Measurements from ENCODE around the gene NOP10.
A peak's percentile ranks its signal among the peaks of the same experiment; 100 is the strongest.
"Not testable (repeated sequence)": the region's sequence is repeated elsewhere in the genome, so short reads cannot be mapped to it uniquely, and the experiment has no call there.

NOP10 gene

GRCh38 chr15:34347951-34348638 lies 5.2 kb upstream of the NOP10 start:
- Histone ChIP-seq H3K4me1 (ENCODE audit: control insufficient read depth in 1 of 2, insufficient read depth in 2 of 2, low read length in 2 of 2) (no peaks in the 10 kb centered on the region), H3K9me3 (ENCODE audit: insufficient read depth, low read depth, low read length) (no peaks in the 10 kb centered on the region), H4K8ac (ENCODE audit: low read depth, low read length) (no peak overlapping the region), H3K4ac (ENCODE audit: low read depth, low read length) (no peak overlapping the region), H2BK12ac (ENCODE audit: low read length) (no peak overlapping the region), H4K91ac (ENCODE audit: low read depth, low read length) (no peak overlapping the region), H2BK120ac (ENCODE audit: insufficient read depth, low read length, poor library complexity) (no peak overlapping the region), H3K36me3 (ENCODE audit: control insufficient read depth in 1 of 2, insufficient read depth in 2 of 2, low read length in 2 of 2) (no peaks in the 10 kb centered on the region), H3K79me1 (ENCODE audit: low read length) (no peaks in the 10 kb centered on the region), H3K9ac (ENCODE audit: low read length) (no peak overlapping the region), H3K18ac (ENCODE audit: low read length) (no peak overlapping the region), H3K23ac (ENCODE audit: low read length) (no peak overlapping the region), H4K12ac (ENCODE audit: low read depth, low read length) (no peak overlapping the region), H3K27ac (ENCODE audit: low read depth, low read length) (no peak overlapping the region), H2AFZ (ENCODE audit: insufficient read depth, low read length, poor library complexity) (no peak overlapping the region), H2AK5ac (ENCODE audit: low read length) (no peak overlapping the region), H3K27me3 (ENCODE audit: insufficient read depth, low read length) (no peaks in the 10 kb centered on the region), H3K14ac (ENCODE audit: low read length) (no peak overlapping the region), H3K79me2 (ENCODE audit: control insufficient read depth, insufficient read depth, low read length, poor library complexity) (no peaks in the 10 kb centered on the region), H3K4me2 (ENCODE audit: low read length) (no peak overlapping the region), H2BK5ac (ENCODE audit: low read depth, low read length, poor library complexity) (no peak overlapping the region), H3K4me3 (ENCODE audit: low read depth, low read length) (no peak overlapping the region)
- no peak for DNase-seq
- WGBS (ENCODE audit: extremely low coverage, insufficient coverage, insufficient read length) = no CpG with 5 or more reads among the region's 13 CpGs

- H3K9ac ChIP-seq (ENCODE audit: low read length) = peak overlapping the region; percentile 19
- H3K79me2 ChIP-seq (ENCODE audit: control insufficient read depth, insufficient read depth, low read length, poor library complexity); H3K23ac ChIP-seq (ENCODE audit: low read length); H3K18ac ChIP-seq (ENCODE audit: low read length); H3K27me3 ChIP-seq (ENCODE audit: insufficient read depth, low read length); H2BK12ac ChIP-seq (ENCODE audit: low read length); H3K36me3 ChIP-seq (ENCODE audit: control insufficient read depth in 1 of 2, insufficient read depth in 2 of 2, low read length in 2 of 2); H2AK5ac ChIP-seq (ENCODE audit: low read length); H3K79me1 ChIP-seq (ENCODE audit: low read length); H3K9me3 ChIP-seq (ENCODE audit: insufficient read depth, low read depth, low read length); H2BK120ac ChIP-seq (ENCODE audit: insufficient read depth, low read length, poor library complexity); H3K4me1 ChIP-seq (ENCODE audit: control insufficient read depth in 1 of 2, insufficient read depth in 2 of 2, low read length in 2 of 2): not testable (repeated sequence)
- H3K4me3 ChIP-seq (ENCODE audit: low read depth, low read length) = peak overlapping the region; percentile 74
- peak overlapping the region; percentile 7 for H2AFZ ChIP-seq (ENCODE audit: insufficient read depth, low read length, poor library complexity)
- peak overlapping the region; percentile 31 for H4K12ac ChIP-seq (ENCODE audit: low read depth, low read length)
- H4K91ac ChIP-seq (ENCODE audit: low read depth, low read length) = peak overlapping the region; percentile 21
- H3K27ac ChIP-seq (ENCODE audit: low read depth, low read length) = peak overlapping the region; percentile 46
- peak overlapping the region; percentile 67 for H4K8ac ChIP-seq (ENCODE audit: low read depth, low read length)
- peak overlapping the region; percentile 10 for H2BK5ac ChIP-seq (ENCODE audit: low read depth, low read length, poor library complexity)
- WGBS (ENCODE audit: extremely low coverage, insufficient coverage, insufficient read length) = 100% methylated on average over 1 of the region's 26 CpGs
- DNase-seq = peak in 1 of 2 donors; percentile 34
- peak overlapping the region; percentile 35 for H3K4me2 ChIP-seq (ENCODE audit: low read length)
- H3K4ac ChIP-seq (ENCODE audit: low read depth, low read length) = peak overlapping the region; percentile 78
- peak overlapping the region; percentile 25 for H3K14ac ChIP-seq (ENCODE audit: low read length)
Observed at GRCh38 chr15:34342213-34342736, 661 bp downstream of the NOP10 start.

- Histone ChIP-seq H3K79me2 (ENCODE audit: control insufficient read depth, insufficient read depth, low read length, poor library complexity) (peaks cover 9% of the 10 kb centered on the region), H4K8ac (ENCODE audit: low read depth, low read length) (peak overlapping the region; percentile 43), H3K4ac (ENCODE audit: low read depth, low read length) (peak overlapping the region; percentile 78), H4K12ac (ENCODE audit: low read depth, low read length) (peak overlapping the region; percentile 16), H3K79me1 (ENCODE audit: low read length) (peaks cover 7% of the 10 kb centered on the region), H2AFZ (ENCODE audit: insufficient read depth, low read length, poor library complexity) (no peak overlapping the region), H3K4me2 (ENCODE audit: low read length) (peak overlapping the region; percentile 35), H3K9ac (ENCODE audit: low read length) (no peak overlapping the region), H2AK5ac (ENCODE audit: low read length) (no peak overlapping the region), H2BK12ac (ENCODE audit: low read length) (no peak overlapping the region), H2BK5ac (ENCODE audit: low read depth, low read length, poor library complexity) (no peak overlapping the region), H2BK120ac (ENCODE audit: insufficient read depth, low read length, poor library complexity) (no peak overlapping the region), H3K9me3 (ENCODE audit: insufficient read depth, low read depth, low read length) (no peaks in the 10 kb centered on the region), H3K27me3 (ENCODE audit: insufficient read depth, low read length) (no peaks in the 10 kb centered on the region), H3K36me3 (ENCODE audit: control insufficient read depth in 1 of 2, insufficient read depth in 2 of 2, low read length in 2 of 2) (peaks cover 7 to 8% of the 10 kb centered on the region in 2 experiments), H3K27ac (ENCODE audit: low read depth, low read length) (no peak overlapping the region), H3K4me1 (ENCODE audit: control insufficient read depth in 1 of 2, insufficient read depth in 2 of 2, low read length in 2 of 2) (peaks cover 4 to 10% of the 10 kb centered on the region in 2 experiments), H3K23ac (ENCODE audit: low read length) (no peak overlapping the region), H3K4me3 (ENCODE audit: low read depth, low read length) (no peak overlapping the region), H3K18ac (ENCODE audit: low read length) (peak overlapping the region; percentile 21), H4K91ac (ENCODE audit: low read depth, low read length) (peak overlapping the region; percentile 30), H3K14ac (ENCODE audit: low read length) (no peak overlapping the region)
- WGBS (ENCODE audit: extremely low coverage, insufficient coverage, insufficient read length) = no CpG with 5 or more reads among the region's 15 CpGs
- DNase-seq = no peak
Observed at GRCh38 chr15:34341381-34342212, 1.3 kb downstream of the NOP10 start.

- Histone ChIP-seq H3K27me3 (ENCODE audit: insufficient read depth, low read length) (no peaks in the 10 kb centered on the region), H2AK5ac (ENCODE audit: low read length) (no peak overlapping the region), H3K36me3 (ENCODE audit: control insufficient read depth in 1 of 2, insufficient read depth in 2 of 2, low read length in 2 of 2) (peaks cover 7 to 8% of the 10 kb centered on the region in 2 experiments), H3K79me2 (ENCODE audit: control insufficient read depth, insufficient read depth, low read length, poor library complexity) (peaks cover 9% of the 10 kb centered on the region), H3K23ac (ENCODE audit: low read length) (no peak overlapping the region), H3K4me1 (ENCODE audit: control insufficient read depth in 1 of 2, insufficient read depth in 2 of 2, low read length in 2 of 2) (peaks cover 4 to 10% of the 10 kb centered on the region in 2 experiments), H3K14ac (ENCODE audit: low read length) (no peak overlapping the region), H2AFZ (ENCODE audit: insufficient read depth, low read length, poor library complexity) (no peak overlapping the region), H3K4me2 (ENCODE audit: low read length) (no peak overlapping the region), H3K4me3 (ENCODE audit: low read depth, low read length) (no peak overlapping the region), H4K91ac (ENCODE audit: low read depth, low read length) (no peak overlapping the region), H3K27ac (ENCODE audit: low read depth, low read length) (no peak overlapping the region), H2BK5ac (ENCODE audit: low read depth, low read length, poor library complexity) (no peak overlapping the region), H3K9ac (ENCODE audit: low read length) (no peak overlapping the region), H2BK120ac (ENCODE audit: insufficient read depth, low read length, poor library complexity) (no peak overlapping the region), H4K12ac (ENCODE audit: low read depth, low read length) (no peak overlapping the region), H3K9me3 (ENCODE audit: insufficient read depth, low read depth, low read length) (peaks cover 2% of the 10 kb centered on the region), H3K79me1 (ENCODE audit: low read length) (peaks cover 7% of the 10 kb centered on the region), H2BK12ac (ENCODE audit: low read length) (no peak overlapping the region), H3K4ac (ENCODE audit: low read depth, low read length) (no peak overlapping the region), H3K18ac (ENCODE audit: low read length) (no peak overlapping the region), H4K8ac (ENCODE audit: low read depth, low read length) (no peak overlapping the region)
- DNase-seq = no peak
- WGBS (ENCODE audit: extremely low coverage, insufficient coverage, insufficient read length) = no CpG with 5 or more reads among the region's 3 CpGs
Observed at GRCh38 chr15:34339946-34340345, 3.0 kb downstream of the NOP10 start.
